22Rv1 (cell line): ENCODE data around the gene RAF1.

Source experiments
- H3K27ac ChIP-seq: fragments of 450-650 bp; 2 replicates; pipeline ENCODE4 v1.5.1; 2017
- CTCF ChIP-seq: fragments of 450-650 bp; IDR thresholded peaks from 2 replicates; pipeline ENCODE4 v1.5.1; 2017; ENCODE audit warnings: mild to moderate bottlenecking
- ZFX ChIP-seq: fragments of 450-650 bp; IDR thresholded peaks from 2 replicates; pipeline ENCODE4 v1.6.1; 2017; ENCODE audit warnings: antibody characterized with exemption, borderline replicate concordance

Gene RAF1

GRCh38 chr3:12620305-12620704 is 43.6 kb downstream of the RAF1 start:
- H3K27ac ChIP-seq, result no peak overlapping the region
- no peak for TF ChIP-seq ZFX
- TF ChIP-seq CTCF, result no peak

- TF ChIP-seq ZFX (no peak), CTCF (no peak)
Observed at GRCh38 chr3:12618426-12618825, 45.5 kb downstream of the RAF1 start.

GRCh38 chr3:12615266-12615665 is 48.7 kb downstream of the RAF1 start:
- no peak overlapping the region for H3K27ac ChIP-seq
- TF ChIP-seq CTCF, result no peak
- TF ChIP-seq ZFX, result no peak

More at GRCh38 chr3:12618426-12618825, 45.5 kb downstream of the RAF1 start:
- H3K27ac ChIP-seq, result no peak overlapping the region

GRCh38 chr3:12613250-12613649 is 50.7 kb downstream of the RAF1 start:
- no peak overlapping the region for H3K27ac ChIP-seq
- TF ChIP-seq ZFX, result no peak
- TF ChIP-seq CTCF, result no peak

- no peak overlapping the region for H3K27ac ChIP-seq
- TF ChIP-seq ZFX (no peak), CTCF (no peak)
Observed at GRCh38 chr3:12612514-12613226, 51.2 kb downstream of the RAF1 start.

- H3K27ac ChIP-seq, result no peak overlapping the region
- TF ChIP-seq ZFX (no peak), CTCF (no peak)
Observed at GRCh38 chr3:12611117-12611516, 52.8 kb downstream of the RAF1 start.

- no peak overlapping the region for H3K27ac ChIP-seq
- TF ChIP-seq ZFX (no peak), CTCF (no peak)
Observed at GRCh38 chr3:12608376-12608775, 55.5 kb downstream of the RAF1 start.
